Measurements from ENCODE around the gene LIN28B.
"Not testable (repeated sequence)": the region's sequence is repeated elsewhere in the genome, so short reads cannot be mapped to it uniquely, and the experiment has no call there.

Gene LIN28B

GRCh38 chr6:105066233-105066632 lies 109.3 kb downstream of the LIN28B start:
- DNase-seq (ENCODE audit: low read depth in 2 of 3, low spot score in 2 of 3), result no peak

GRCh38 chr6:105066836-105067235 lies 109.9 kb downstream of the LIN28B start:
- no peak for DNase-seq (ENCODE audit: low read depth in 2 of 3, low spot score in 2 of 3)

GRCh38 chr6:105067329-105067728 lies 110.4 kb downstream of the LIN28B start:
- DNase-seq (ENCODE audit: low read depth in 2 of 3, low spot score in 2 of 3), result no peak

- DNase-seq (ENCODE audit: low read depth in 2 of 3, low spot score in 2 of 3), result no peak
These were observed 111.5 kb downstream of the LIN28B start for GRCh38 chr6:105068407-105068806.

GRCh38 chr6:105069821-105070445 lies 113.0 kb downstream of the LIN28B start:
- no peak for DNase-seq (ENCODE audit: low read depth in 2 of 3, low spot score in 2 of 3)

- DNase-seq (ENCODE audit: low read depth in 2 of 3, low spot score in 2 of 3), result no peak
These were observed 115.9 kb downstream of the LIN28B start for GRCh38 chr6:105072798-105073199.

- DNase-seq (ENCODE audit: low read depth in 2 of 3, low spot score in 2 of 3), result no peak
These were observed 118.3 kb downstream of the LIN28B start for GRCh38 chr6:105075210-105075609.

GRCh38 chr6:105076418-105076817 lies 119.5 kb downstream of the LIN28B start:
- DNase-seq (ENCODE audit: low read depth in 2 of 3, low spot score in 2 of 3), result not testable (repeated sequence)

GRCh38 chr6:105077596-105078385 lies 120.9 kb downstream of the LIN28B start:
- no peak for DNase-seq (ENCODE audit: low read depth in 2 of 3, low spot score in 2 of 3)

GRCh38 chr6:105078386-105078708 lies 121.4 kb downstream of the LIN28B start:
- no peak for DNase-seq (ENCODE audit: low read depth in 2 of 3, low spot score in 2 of 3)

- DNase-seq (ENCODE audit: low read depth in 2 of 3, low spot score in 2 of 3), result no peak
These were observed 123.4 kb downstream of the LIN28B start for GRCh38 chr6:105080279-105080678.

- DNase-seq (ENCODE audit: low read depth in 2 of 3, low spot score in 2 of 3), result not testable (repeated sequence)
These were observed 124.8 kb downstream of the LIN28B start for GRCh38 chr6:105081662-105082061.

- no peak for DNase-seq (ENCODE audit: low read depth in 2 of 3, low spot score in 2 of 3)
These were observed 130.8 kb downstream of the LIN28B start for GRCh38 chr6:105087571-105088211.

GRCh38 chr6:105091140-105091829 lies 134.4 kb downstream of the LIN28B start:
- DNase-seq (ENCODE audit: low read depth in 2 of 3, low spot score in 2 of 3), result no peak

GRCh38 chr6:105094133-105094640 lies 137.3 kb downstream of the LIN28B start:
- DNase-seq (ENCODE audit: low read depth in 2 of 3, low spot score in 2 of 3), result no peak

GRCh38 chr6:105095139-105095538 lies 138.2 kb downstream of the LIN28B start:
- no peak for DNase-seq (ENCODE audit: low read depth in 2 of 3, low spot score in 2 of 3)

GRCh38 chr6:105097288-105097687 lies 140.4 kb downstream of the LIN28B start:
- no peak for DNase-seq (ENCODE audit: low read depth in 2 of 3, low spot score in 2 of 3)

GRCh38 chr6:105099371-105099770 lies 142.5 kb downstream of the LIN28B start:
- no peak for DNase-seq (ENCODE audit: low read depth in 2 of 3, low spot score in 2 of 3)

- no peak for DNase-seq (ENCODE audit: low read depth in 2 of 3, low spot score in 2 of 3)
These were observed 145.3 kb downstream of the LIN28B start for GRCh38 chr6:105102186-105102585.

GRCh38 chr6:105105094-105105493 lies 148.2 kb downstream of the LIN28B start:
- no peak for DNase-seq (ENCODE audit: low read depth in 2 of 3, low spot score in 2 of 3)

- no peak for DNase-seq (ENCODE audit: low read depth in 2 of 3, low spot score in 2 of 3)
These were observed 149.4 kb downstream of the LIN28B start for GRCh38 chr6:105106260-105106659.

GRCh38 chr6:105107207-105107606 lies 150.3 kb downstream of the LIN28B start:
- no peak for DNase-seq (ENCODE audit: low read depth in 2 of 3, low spot score in 2 of 3)
